DND-41 (cell line): ENCODE measurements around the gene FHIT.

Experiments
- ATAC-seq: fragments of 200-7000 bp; cut with Tn5 transposase; 3 replicates; pipeline ENCODE4 v1.9.1; 2021; ENCODE audit warnings: low read depth; ENCODE audit not compliant: insufficient read depth
- DNase-seq: peaks from one replicate; pipeline ENCODE4 v3.0.0-alpha.2; 2020
- H2AFZ ChIP-seq: 2 replicates; pipeline ENCODE4 v1.6.0; 2012; ENCODE audit warnings: low read depth, low read length
- H3K27ac ChIP-seq: 2 replicates; pipeline ENCODE4 v1.5.1; 2012; ENCODE audit warnings: low read length, inconsistent platforms
- H3K27me3 ChIP-seq: fragments of 200-600 bp; sonication (generic); 2 replicates; pipeline ENCODE4 v1.6.0; 2012; ENCODE audit warnings: low read length, mild to moderate bottlenecking, inconsistent platforms; ENCODE audit not compliant: insufficient read depth, poor library complexity
- H3K36me3 ChIP-seq: 2 replicates; pipeline ENCODE4 v1.5.1; 2012; ENCODE audit warnings: low read length, inconsistent platforms; ENCODE audit not compliant: insufficient read depth
- H3K4me1 ChIP-seq: 2 replicates; pipeline ENCODE4 v1.5.1; 2012; ENCODE audit warnings: mild to moderate bottlenecking, low read length; ENCODE audit not compliant: insufficient read depth
- H3K4me2 ChIP-seq: 2 replicates; pipeline ENCODE4 v1.6.0; 2012; ENCODE audit warnings: mild to moderate bottlenecking, moderate library complexity, low read length, inconsistent platforms; ENCODE audit not compliant: insufficient read depth
- H3K4me3 ChIP-seq, 2 experiments: fragments of 200-600 bp in 1 of 2; shearing (Covaris generic) in 1 of 2; 2 replicates each; pipeline ENCODE4 v1.5.1; 2012 to 2016; ENCODE audit warnings: inconsistent platforms in 2 of 2, low read length in 2 of 2, mild to moderate bottlenecking in 2 of 2, low read depth in 1 of 2, moderate library complexity in 1 of 2
- H3K79me2 ChIP-seq: 2 replicates; pipeline ENCODE4 v1.6.0; 2012; ENCODE audit warnings: low read length, inconsistent platforms; ENCODE audit not compliant: insufficient read depth
- H3K9ac ChIP-seq: 2 replicates; pipeline ENCODE4 v1.6.0; 2012; ENCODE audit warnings: low read depth, mild to moderate bottlenecking, inconsistent platforms, low read length, moderate library complexity
- H3K9me3 ChIP-seq: 2 replicates; pipeline ENCODE4 v1.5.1; 2012; ENCODE audit warnings: low read length, moderate library complexity, mild to moderate bottlenecking, inconsistent platforms; ENCODE audit not compliant: insufficient read depth, severe bottlenecking
- H4K20me1 ChIP-seq: 2 replicates; pipeline ENCODE4 v1.6.0; 2012; ENCODE audit warnings: low read length; ENCODE audit not compliant: insufficient read depth
- EZH2 ChIP-seq: IDR thresholded peaks from 3 replicates; pipeline ENCODE4 v1.6.1; 2012; ENCODE audit warnings: borderline replicate concordance, low read depth, mild to moderate bottlenecking, moderate library complexity, low read length, inconsistent platforms; ENCODE audit not compliant: severe bottlenecking
- TF ChIP-seq, protein P1 (sequence below): IDR thresholded peaks from 2 replicates; pipeline ENCODE4 v1.5.1; 2012; ENCODE audit warnings: borderline replicate concordance, low read length, moderate library complexity, mild to moderate bottlenecking; ENCODE audit not compliant: poor library complexity, severe bottlenecking; ENCODE audit errors: extremely low read depth

FHIT gene

DNA sequence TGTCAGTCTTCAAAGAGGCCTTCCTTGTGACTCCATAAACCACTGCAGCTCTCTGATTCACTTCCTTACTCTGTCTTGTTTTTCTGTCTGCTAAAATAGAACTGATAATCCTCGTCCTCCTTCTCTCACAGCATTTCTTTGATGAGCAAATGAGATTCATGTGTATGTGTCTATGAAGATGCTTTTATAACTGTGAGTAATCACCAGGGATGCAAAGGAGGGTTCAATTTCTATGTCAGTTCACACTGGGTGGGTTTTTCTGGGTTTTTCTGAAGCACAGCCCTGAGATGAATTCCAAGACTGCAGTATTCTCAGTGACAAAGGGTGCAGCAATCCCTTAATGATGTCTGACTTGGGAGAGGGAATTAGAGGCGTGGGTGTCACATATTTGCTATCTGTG lies 1454.8 kb downstream of the FHIT start:
- Histone ChIP-seq H3K27ac (no peak overlapping the region), H3K9ac (no peak overlapping the region), H3K4me2 (no peak overlapping the region), H3K4me3 (no peak overlapping the region), H3K79me2 (no peaks in the 10 kb centered on the region), H4K20me1 (no peaks in the 10 kb centered on the region), H3K27me3 (no peaks in the 10 kb centered on the region), H3K4me1 (peaks cover 24% of the 10 kb centered on the region), H2AFZ (no peak overlapping the region), H3K36me3 (0 out of 2 replicates have a peak, but pooled peaks cover 4% of the 10 kb centered on the region), H3K9me3 (no peaks in the 10 kb centered on the region)
- no peak for TF ChIP-seq EZH2
- TF ChIP-seq, protein P1, sequence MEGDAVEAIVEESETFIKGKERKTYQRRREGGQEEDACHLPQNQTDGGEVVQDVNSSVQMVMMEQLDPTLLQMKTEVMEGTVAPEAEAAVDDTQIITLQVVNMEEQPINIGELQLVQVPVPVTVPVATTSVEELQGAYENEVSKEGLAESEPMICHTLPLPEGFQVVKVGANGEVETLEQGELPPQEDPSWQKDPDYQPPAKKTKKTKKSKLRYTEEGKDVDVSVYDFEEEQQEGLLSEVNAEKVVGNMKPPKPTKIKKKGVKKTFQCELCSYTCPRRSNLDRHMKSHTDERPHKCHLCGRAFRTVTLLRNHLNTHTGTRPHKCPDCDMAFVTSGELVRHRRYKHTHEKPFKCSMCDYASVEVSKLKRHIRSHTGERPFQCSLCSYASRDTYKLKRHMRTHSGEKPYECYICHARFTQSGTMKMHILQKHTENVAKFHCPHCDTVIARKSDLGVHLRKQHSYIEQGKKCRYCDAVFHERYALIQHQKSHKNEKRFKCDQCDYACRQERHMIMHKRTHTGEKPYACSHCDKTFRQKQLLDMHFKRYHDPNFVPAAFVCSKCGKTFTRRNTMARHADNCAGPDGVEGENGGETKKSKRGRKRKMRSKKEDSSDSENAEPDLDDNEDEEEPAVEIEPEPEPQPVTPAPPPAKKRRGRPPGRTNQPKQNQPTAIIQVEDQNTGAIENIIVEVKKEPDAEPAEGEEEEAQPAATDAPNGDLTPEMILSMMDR = no peak
- DNase-seq (no peak), ATAC-seq (no peak)

DNA sequence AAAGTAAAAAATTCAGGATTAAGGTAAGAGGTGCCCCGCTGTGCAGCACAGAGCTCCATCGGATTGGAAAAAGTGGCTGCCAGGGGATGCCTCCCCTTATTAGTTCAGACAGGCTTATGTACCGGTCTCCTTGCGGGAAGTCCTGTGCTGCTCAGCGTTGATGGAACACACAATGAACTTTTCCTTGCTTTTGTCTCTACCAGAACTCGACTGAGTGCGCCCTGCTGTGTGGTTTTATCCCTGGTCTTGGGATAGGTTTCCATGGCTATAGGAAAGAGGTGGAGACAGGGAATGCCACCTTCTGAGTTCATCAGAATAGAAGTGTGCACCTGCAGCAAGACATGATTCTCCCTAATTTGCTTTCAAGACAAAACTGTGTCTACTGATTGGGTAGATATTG lies 1455.5 kb downstream of the FHIT start:
- no peak overlapping the region for H3K27ac ChIP-seq

DNA sequence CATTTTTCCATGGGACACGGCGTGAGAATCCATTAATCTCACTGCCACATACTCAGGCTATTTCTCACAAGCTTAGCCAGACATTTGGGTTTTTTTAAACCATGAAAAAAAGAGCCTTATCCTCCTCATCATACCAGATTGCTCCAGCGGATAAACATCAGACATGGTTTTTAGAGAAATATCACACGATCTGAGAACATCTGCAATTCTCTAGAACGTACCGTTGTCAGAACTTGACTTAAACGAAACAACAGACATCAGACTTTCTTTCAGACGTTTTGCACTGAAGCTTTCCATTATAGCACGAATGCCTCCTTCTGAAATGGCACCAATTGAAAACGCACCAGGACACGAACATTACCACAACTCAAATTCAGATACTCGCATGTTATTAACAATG lies 1457.3 kb downstream of the FHIT start:
- Histone ChIP-seq H3K9me3 (no peaks in the 10 kb centered on the region), H2AFZ (no peak overlapping the region), H3K4me1 (peaks cover 11% of the 10 kb centered on the region), H4K20me1 (no peaks in the 10 kb centered on the region), H3K79me2 (no peaks in the 10 kb centered on the region), H3K27me3 (no peaks in the 10 kb centered on the region), H3K4me3 (no peak overlapping the region), H3K27ac (no peak overlapping the region), H3K36me3 (0 out of 2 replicates have a peak, but pooled peaks cover 4% of the 10 kb centered on the region), H3K9ac (no peak overlapping the region), H3K4me2 (no peak overlapping the region)
- ATAC-seq (no peak), DNase-seq (no peak)
- no peak for TF ChIP-seq EZH2
- TF ChIP-seq, protein P1 = no peak

More for the DNA sequence above, 1455.5 kb downstream of the FHIT start:
- ATAC-seq = no peak
- Histone ChIP-seq H3K36me3 (0 out of 2 replicates have a peak, but pooled peaks cover 4% of the 10 kb centered on the region), H3K9me3 (no peaks in the 10 kb centered on the region), H4K20me1 (no peaks in the 10 kb centered on the region), H3K9ac (no peak overlapping the region), H3K4me3 (no peak overlapping the region), H3K4me1 (peaks cover 17% of the 10 kb centered on the region), H2AFZ (no peak overlapping the region), H3K4me2 (no peak overlapping the region), H3K79me2 (no peaks in the 10 kb centered on the region), H3K27me3 (no peaks in the 10 kb centered on the region)
- no peak for TF ChIP-seq EZH2
- TF ChIP-seq, protein P1 = no peak
- no peak for DNase-seq

DNA sequence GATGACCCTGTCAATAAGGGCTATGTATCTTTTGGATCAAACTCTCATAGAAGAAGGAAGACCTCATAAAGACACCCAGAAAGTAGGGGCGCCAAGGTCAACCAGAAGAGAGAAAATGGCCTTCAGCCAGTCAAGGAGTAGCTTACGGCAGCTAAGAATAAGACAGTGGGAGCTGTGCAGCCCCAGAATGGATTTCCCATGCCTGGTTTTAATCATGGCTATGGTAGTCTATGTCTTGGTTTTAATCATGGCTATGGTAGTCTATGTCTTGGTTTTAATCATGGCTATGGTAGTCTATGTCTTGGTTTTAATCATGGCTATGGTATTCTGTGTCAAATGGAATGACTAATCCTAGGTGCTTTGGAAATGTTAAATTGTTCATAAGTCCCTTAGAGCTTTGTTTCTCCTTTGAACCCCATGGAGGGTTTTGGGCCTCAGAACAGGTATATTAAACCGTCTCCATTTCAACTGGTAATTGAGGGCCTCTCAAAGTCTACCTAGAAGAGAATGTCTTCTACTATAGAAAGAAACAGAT lies 1459.4 kb downstream of the FHIT start:
- Histone ChIP-seq H3K9ac (no peak overlapping the region), H3K27me3 (no peaks in the 10 kb centered on the region), H3K27ac (no peak overlapping the region), H3K36me3 (peaks cover 8% of the 10 kb centered on the region; the same call in 1 of the 2 replicates), H3K4me3 (no peak overlapping the region), H3K79me2 (no peaks in the 10 kb centered on the region), H3K9me3 (no peaks in the 10 kb centered on the region), H4K20me1 (no peaks in the 10 kb centered on the region), H2AFZ (no peak overlapping the region), H3K4me2 (no peak overlapping the region), H3K4me1 (peaks cover 11% of the 10 kb centered on the region)
- TF ChIP-seq, protein P1 = no peak
- TF ChIP-seq EZH2 = no peak
- DNase-seq = no peak
- no peak for ATAC-seq
